Astrocyte of the hippocampus (primary cell): ENCODE measurements around the gene HARS2.
"Not testable (repeated sequence)": the region's sequence is repeated elsewhere in the genome, so short reads cannot be mapped to it uniquely, and the experiment has no call there.

ENCODE experiments used
- DNase-seq: peaks from one replicate; pipeline ENCODE4 v3.0.0; 2011; ENCODE audit warnings: low read depth, low spot score

HARS2 gene

DNA sequence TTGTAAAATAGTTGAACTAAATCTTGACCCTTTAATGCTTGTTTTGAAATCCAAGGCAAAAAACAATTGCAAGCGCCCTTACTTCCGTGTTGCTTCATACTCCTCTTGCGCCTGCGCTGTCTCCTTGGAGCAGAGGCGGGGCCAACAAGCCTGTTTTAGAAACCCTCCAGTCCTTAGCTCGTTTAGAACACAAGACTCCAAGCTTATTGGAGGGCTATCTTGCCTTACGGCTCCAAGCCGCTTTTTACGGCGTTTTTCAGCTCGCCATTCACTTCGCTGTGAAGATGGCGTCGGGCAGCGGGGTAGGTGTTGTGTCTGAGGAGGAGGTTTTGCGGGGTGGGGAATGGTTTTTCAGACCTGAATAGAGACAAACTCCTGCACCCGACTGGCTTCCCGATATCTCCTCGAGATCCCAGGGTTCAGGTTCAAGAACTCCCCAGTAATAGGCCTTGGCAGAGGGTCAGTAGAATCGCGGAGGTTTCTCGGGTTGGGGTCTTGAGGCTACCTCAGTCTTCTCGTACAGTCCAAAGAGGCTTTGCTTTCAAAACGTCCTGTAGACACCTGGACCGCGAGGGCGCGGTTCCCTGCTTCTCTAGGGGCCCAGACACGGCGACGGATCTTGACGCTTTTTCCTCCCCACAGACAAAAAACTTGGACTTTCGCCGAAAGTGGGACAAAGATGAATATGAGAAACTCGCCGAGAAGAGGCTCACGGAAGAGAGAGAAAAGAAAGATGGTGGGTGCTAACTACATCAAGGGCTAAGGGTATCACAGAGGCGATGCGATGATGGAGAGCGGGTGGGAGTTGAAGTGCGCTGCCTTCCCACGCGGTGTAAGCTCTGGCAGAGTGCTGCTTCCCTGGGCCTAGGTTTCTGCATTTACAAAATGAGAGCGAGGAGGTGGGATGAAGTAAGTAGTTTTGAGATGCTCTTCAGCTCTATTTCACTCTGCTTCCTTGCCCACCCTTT lies 9.2 kb downstream of the HARS2 start, which contains the start of gene ZMAT2:
Gene ZMAT2, plus strand, starts transcription at position 271 of the 968 bp plus-strand sequence. Its CDS starts 14 bp downstream, at position 285.
- DNase-seq = peak; percentile 98

DNA sequence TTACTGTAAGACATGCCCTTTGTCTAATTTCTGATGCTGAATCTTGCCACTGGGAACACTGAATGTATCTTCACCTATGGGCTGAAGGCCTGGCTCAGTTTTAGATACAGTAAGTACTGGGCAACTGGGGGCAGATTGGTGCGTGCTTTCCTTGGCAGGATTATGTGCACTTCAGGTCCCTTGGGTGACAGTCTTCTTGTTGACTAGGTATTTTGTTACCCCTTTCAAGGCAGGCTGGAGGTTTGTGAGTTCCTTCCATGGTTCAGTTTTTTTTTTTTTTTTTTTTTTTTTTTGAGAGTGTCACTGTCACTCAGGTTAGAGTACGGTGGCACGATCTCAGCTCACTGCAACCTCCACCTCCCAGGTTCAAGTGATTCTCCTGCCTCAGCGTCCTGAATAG lies 16.6 kb downstream of the HARS2 start:
- no peak for DNase-seq

DNA sequence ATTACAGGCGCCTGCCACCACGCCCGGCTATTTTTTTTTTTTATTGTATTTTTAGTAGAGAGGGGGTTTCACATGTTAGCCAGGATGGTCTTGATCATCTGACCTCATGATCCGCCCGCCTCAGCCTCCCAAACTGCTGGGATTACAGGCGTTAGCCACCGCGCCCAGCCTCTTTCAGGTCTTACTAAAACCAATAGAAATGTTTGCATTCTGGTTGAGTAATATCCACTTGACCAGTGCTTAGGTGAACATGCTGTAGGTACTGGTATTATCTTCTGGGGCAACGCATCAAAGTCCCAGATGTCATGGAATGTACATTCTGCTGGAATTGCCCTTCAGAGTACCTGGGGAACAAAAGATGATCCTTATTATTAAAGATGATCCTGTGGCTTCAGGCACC lies 17.5 kb downstream of the HARS2 start:
- DNase-seq = not testable (repeated sequence)

DNA sequence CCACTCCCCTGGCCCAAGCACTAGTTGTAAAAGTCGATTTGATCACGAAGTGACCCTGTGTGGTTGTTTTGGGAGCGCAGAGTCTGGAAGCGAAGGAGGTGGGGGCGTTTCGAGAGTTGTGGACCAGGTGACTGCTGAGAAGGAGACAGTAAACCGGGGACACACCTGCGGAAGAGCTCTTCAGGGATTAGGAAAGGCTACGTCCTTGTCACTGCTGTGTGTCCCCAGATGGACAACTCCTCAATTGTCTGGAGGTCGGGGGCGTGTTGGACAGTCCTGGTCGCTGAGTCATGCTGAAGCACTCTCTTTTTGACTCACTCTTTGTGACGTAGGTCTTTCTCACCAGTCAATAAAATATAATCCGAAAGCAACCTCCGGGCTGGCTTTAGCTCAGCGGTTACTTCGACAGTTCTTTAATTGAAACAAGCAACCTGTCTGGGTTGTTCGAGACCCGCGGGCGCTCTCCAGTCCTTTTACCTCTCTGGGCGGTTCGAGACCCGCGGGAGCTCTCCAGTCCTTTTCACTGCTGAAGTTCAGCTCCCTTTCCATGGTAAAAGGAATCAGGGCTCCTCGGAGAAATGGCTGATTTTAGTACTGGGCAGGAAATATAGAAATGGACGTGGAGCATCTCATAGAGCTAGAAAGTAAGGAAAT lies 19.8 kb downstream of the HARS2 start:
- DNase-seq = peak; percentile 97

DNA sequence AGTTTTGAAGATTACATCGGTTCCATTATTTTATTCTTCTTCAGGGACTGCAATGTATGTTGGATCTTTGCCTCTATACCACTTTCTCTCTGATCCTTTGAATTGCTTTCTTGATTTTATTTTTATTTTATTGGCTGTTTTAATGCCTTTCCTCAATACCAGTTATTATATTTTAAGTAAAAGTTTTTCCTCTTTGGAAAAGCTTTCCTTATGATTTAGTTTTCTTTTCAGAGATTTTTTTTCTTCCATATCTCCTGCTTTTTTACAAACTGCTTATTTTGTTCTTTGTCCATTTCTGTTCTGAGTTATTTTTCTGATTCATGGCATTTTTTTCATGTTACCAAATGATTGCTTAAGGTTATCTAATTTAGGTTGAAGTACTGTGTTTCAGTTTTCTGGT lies 20.5 kb downstream of the HARS2 start:
- no peak for DNase-seq

DNA sequence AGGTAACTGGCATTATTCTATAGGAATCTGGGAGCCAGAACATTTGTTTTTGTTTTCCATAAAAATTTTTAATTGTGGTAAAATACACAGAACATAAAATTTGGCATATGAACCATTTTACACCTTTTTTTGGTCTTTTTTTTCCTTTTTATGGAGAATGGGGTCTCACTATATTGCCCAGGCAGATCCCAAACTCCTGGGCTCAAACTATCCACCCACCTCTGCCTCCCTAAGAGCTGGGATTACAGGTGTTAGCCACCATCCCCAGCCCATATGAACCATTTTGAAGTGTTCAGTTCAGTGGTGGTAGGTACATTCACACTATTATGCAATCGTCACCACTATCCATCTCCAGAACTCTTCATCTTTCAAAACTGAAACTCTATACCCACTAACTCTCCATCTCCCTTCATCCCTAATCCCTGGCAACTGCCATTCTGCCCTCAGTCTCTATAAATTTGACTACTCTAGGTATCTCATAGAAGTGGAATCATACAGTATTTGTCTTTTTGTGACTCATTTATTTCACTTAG lies 22.4 kb downstream of the HARS2 start:
- DNase-seq = no peak

DNA sequence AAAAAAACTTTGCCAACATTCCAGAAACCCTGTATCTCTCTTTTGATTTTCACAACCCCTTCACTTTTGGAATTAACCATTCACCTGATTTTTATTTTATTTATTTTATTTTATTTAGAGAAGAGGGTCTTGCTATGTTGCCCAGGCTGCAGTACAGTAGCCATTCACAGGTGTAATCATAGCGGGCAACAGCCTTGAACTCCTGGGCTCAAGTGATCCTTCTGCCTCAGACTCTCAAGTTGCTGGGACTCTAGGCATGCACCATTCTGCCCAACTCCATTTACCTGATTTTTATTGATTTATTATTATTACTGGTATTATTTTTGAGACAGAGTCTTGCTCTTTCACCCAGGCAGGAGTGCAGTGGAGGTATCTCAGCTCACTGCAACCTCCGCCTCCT lies 25.0 kb downstream of the HARS2 start:
- DNase-seq = not testable (repeated sequence)

DNA sequence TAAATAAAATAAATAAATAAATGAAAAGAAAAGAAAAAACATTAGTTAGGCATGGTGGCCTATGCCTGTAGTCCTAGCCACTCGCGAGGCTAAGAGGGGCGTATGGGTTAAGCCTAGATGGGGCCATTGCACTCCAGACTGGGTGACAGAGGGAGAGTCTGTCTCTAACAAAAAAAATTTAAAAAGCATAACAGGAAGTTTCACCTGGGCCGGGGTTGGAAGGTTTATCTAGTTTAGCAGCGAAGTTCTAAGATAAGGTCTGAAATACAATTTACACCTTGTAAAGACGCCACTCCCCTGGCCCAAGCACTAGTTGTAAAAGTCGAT lies 27.0 kb downstream of the HARS2 start:
- no peak for DNase-seq

DNA sequence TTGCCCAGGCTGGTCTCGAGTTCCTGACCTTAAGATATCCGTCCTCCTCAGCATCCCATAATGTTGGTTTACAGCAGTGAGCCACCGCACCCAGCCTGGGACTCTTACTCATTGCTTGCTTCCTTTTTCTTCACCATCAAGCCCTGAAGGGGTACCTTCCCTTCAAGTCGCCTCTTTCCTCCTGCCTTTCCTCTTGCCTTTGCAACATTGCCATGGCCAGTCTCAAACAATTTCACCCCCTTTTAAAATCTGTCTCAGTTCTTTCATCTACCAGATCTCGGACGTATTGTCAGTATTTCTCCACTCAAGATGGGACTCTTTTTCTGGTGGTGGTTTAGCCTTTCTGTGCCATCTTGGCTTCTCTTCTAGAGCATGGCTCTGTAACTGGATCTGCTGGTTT lies 29.5 kb downstream of the HARS2 start:
- DNase-seq = not testable (repeated sequence)

DNA sequence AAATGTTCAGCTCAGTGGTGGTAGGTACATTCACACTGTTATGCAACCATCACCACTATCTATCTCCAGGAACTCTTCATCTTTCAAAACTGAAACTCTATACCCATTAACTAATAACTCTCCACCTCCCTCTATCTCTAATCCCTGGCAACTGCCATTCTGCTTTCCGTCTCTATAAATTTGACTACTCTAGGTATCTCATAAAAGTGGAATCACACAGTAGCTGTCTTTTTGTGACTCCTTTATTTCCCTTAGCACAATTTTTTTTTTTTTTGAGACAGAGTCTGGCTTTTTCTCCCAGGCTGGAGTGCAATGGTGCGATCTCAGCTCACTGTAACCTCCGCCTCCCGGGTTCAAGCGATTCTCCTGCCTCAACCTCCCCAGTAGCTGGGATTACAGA lies 30.1 kb downstream of the HARS2 start:
- not testable (repeated sequence) for DNase-seq

DNA sequence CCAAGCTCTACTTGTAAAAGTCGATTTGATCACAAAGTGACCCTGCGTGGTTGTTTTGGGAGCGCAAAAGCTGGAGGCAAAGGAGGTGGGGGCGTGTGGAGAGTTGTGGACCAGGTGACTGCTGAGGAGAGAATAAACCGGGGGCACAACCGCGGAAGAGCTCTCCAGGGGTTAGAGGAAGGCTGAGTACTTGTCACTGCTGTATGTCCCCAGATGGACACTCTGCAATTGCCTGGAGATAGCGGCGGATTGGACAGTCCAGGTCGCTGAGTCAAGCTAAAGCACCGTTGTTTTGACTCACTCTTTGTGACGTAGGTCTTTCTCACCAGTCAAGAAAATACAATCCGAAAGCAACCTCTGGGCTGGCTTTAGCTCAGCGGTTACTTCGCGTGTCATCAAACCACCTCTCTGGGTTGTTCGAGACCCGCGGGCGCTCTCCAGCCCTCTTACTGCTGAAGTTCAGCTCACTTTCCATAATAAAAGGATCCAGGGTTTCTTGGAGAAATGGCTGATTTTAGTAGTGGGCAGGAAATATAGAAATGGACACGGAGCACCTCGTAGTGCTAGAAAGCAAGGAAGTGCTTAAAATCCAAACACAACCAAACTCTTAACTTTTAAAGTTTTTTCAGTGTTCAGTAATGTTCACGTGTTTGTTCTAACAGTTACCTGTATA lies 34.7 kb downstream of the HARS2 start:
- peak; percentile 94 for DNase-seq

DNA sequence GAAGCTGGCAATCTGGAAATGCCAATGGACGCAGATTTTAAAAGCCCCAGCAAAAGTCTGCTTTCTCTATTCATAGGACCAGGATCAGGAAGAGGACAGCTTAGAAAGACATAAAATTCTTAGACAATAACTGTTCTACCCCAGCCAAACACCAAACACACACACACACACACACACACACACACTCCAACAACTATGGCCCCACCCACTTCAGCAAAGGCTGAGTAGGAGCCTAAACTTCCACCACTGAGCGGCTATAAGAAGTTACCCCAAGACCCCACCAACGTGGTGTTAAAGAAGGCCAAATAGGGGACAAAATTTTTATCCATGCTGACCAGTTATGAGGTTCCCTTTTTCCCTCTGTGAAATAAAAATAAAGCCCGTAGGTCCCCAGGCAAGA lies 41.8 kb downstream of the HARS2 start:
- DNase-seq = no peak

DNA sequence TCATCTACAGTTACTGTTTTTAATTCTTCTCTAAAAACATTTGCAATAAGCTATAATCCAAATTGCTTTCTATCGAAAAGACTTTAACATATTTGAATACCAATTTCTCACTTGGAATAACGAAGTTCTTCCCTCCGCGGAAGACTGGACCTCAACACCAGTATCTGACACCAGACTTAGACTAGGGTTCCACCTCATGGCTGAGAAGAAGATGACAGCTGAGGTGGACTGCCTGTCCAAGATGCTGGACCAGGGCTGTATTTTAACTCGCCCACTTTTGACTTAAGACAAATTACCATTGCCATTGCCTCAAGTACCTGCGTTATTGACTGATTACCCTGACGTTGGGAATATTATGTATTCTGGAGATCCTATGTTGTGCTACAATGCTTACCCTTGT lies 43.1 kb downstream of the HARS2 start:
- DNase-seq = no peak

DNA sequence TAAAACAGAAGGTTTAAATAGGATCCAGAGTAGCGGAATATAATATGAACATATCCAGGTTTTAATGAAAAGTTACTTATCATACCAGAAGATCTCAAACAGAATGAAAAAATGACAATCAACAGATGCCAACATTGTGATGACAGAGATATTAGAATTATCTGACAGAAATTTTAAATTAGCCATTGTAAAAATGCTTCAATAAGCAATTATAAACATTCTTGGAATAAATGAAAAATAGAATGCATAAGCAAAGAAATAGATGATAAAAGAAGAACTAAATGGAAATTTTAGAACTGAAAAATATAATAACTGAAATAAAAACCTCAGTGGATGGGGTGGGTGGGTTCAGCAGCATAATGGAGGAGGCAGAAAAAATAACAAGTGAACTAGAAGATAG lies 46.2 kb downstream of the HARS2 start:
- no peak for DNase-seq

DNA sequence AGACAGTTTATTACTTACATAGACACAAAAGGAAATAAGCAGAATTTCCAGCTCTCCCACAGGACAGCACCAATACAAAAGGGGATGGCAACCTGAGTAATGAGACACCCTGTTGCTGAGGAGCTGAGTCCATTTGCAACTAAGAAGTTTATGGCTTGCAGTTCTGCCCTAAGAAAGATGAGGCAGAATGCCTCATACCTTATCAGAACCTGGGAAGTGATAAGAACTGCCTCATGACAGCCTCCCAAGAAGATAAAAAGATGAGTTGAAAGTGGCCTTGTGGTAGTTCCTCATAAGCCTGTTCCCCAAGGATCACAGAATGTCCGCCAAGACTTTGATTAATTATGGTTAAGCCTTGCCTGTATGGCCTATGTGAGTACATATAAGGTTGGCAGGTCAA lies 50.7 kb downstream of the HARS2 start:
- DNase-seq = no peak
